Lung (tissue), 12 donors: ENCODE data around the gene TMEM214. TPM values are rescaled to one million over a fixed set of nuclear protein-coding genes. Genes with fewer than 3 reads are reported as not detected.

Experiments
- ATAC-seq: fragments of 200-7000 bp; cut with Tn5 transposase; one replicate; pipeline ENCODE4 v1.9.1; 2020; ENCODE audit warnings: moderate number of reproducible peaks; ENCODE audit not compliant: insufficient read depth, low FRiP score
- DNase-seq, 3 donors: peaks; one replicate each; pipeline ENCODE4 v3.0.0-alpha.2; 2013 to 2017
- H3K27ac ChIP-seq, 2 donors: one replicate each; pipeline ENCODE4 v1.5.1; 2013; ENCODE audit warnings: mild to moderate bottlenecking in 2 of 2, moderate library complexity in 2 of 2, control low read depth in 1 of 2, inconsistent platforms in 1 of 2, low read depth in 1 of 2, low read length in 1 of 2
- H3K27me3 ChIP-seq, 3 donors: one replicate each; pipeline ENCODE4 v1.5.1; 2013; ENCODE audit warnings: low read length in 2 of 3; ENCODE audit not compliant: control insufficient read depth in 3 of 3, insufficient read depth in 3 of 3
- H3K36me3 ChIP-seq, 4 donors: one replicate each; pipeline ENCODE4 v1.5.1; 2013; ENCODE audit warnings: low read length in 4 of 4, mild to moderate bottlenecking in 1 of 4, moderate library complexity in 1 of 4; ENCODE audit not compliant: control insufficient read depth in 4 of 4, insufficient read depth in 4 of 4
- H3K4me1 ChIP-seq, 5 donors: one replicate each; pipeline ENCODE4 v1.5.1; 2013; ENCODE audit warnings: low read length in 5 of 5, mild to moderate bottlenecking in 2 of 5, moderate library complexity in 1 of 5; ENCODE audit not compliant: control insufficient read depth in 5 of 5, insufficient read depth in 5 of 5
- H3K4me3 ChIP-seq: one replicate; pipeline ENCODE4 v1.5.1; 2013; ENCODE audit warnings: mild to moderate bottlenecking, control low read depth, moderate library complexity
- H3K9ac ChIP-seq, 2 donors: one replicate each; pipeline ENCODE4 v1.5.1; 2013; ENCODE audit warnings: low read length in 2 of 2, control low read depth in 1 of 2; ENCODE audit not compliant: insufficient read depth in 1 of 2
- H3K9me3 ChIP-seq, 4 donors: one replicate each; pipeline ENCODE4 v1.5.1; 2013; ENCODE audit warnings: low read length in 3 of 4, mild to moderate bottlenecking in 1 of 4, moderate library complexity in 1 of 4; ENCODE audit not compliant: control insufficient read depth in 4 of 4, insufficient read depth in 3 of 4
- CTCF ChIP-seq: IDR thresholded peaks from 2 replicates; pipeline ENCODE4 v1.5.1; 2012; ENCODE audit warnings: mild to moderate bottlenecking; ENCODE audit errors: control extremely low read depth, extremely low read depth
- WGBS, 2 donors: extraction: QIAGEN DNeasy Blood & Tissue Kit; methylation state at CpG; one replicate each; pipeline ENCODE4 v1.1.7; 2013; 5-methylcytosine and 5-hydroxymethylcytosine counted together
- polyA plus RNA-seq, 2 donors: library from polyadenylated mRNA; stranded (reverse); fragments of 200-250 nt; gene quantifications; one replicate each; pipeline ENCODE4 v1.2.1, GENCODE V29; 2013
- total RNA-seq, 2 donors: library from RNA; depleted of rRNA in 1 of 2; stranded (reverse); fragments of >200 nt in 1 of 2; gene quantifications; one replicate each; pipeline ENCODE4 v1.2.1, GENCODE V29; 2014 to 2021
- donor health status: control.
- donor health status: control.
- donor health status: Bipolar disorder and iron deficiency.
- donor health status: healthy.
- donor health status: DM: yes; HTN: yes; CAD: no.

The TMEM214 gene
- total and polyA plus RNA-seq, 4 donors, result 34.3 to 99.2 (median 59.6) TPM

GRCh38 chr2:27085062-27085672 lies 52.4 kb downstream of the TMEM214 start:
- TF ChIP-seq CTCF, result no peak
- Histone ChIP-seq H3K4me1 (peaks cover 0 to 56% (median 6%) of the 10 kb centered on the region in 5 donors), H3K4me3 (no peak overlapping the region), H3K27me3 (no peaks in the 10 kb centered on the region), H3K9me3 (no peaks in the 10 kb centered on the region), H3K27ac (peak overlapping the region; percentile 92), H3K9ac (no peak overlapping the region), H3K36me3 (peaks cover 0 to 43% (median 10%) of the 10 kb centered on the region in 4 donors)
- 60 to 66% methylated on average over 10 of the region's 10 CpGs for WGBS, 2 donors
- DNase-seq (no peak), ATAC-seq (no peak)

- ATAC-seq (peak; percentile 50), DNase-seq (peak; percentile 58 to 71 (median 58))
- WGBS, 2 donors, result 0 to 1% methylated on average over 35 to 38 of the region's 38 CpGs
- Histone ChIP-seq H3K27ac (peak overlapping the region; percentile 92), H3K9me3 (no peaks in the 10 kb centered on the region), H3K4me1 (peaks cover 0 to 51% (median 6%) of the 10 kb centered on the region in 5 donors), H3K9ac (no peak overlapping the region), H3K36me3 (peaks cover 0 to 38% (median 8%) of the 10 kb centered on the region in 4 donors), H3K27me3 (no peaks in the 10 kb centered on the region), H3K4me3 (peak overlapping the region; percentile 57)
- TF ChIP-seq CTCF, result peak; percentile 65
Observed at GRCh38 chr2:27085673-27086089, 52.9 kb downstream of the TMEM214 start.

- TF ChIP-seq CTCF, result peak; percentile 96
- 0% methylated on average over 66 to 81 of the region's 81 CpGs for WGBS, 2 donors
- Histone ChIP-seq H3K4me1 (peaks cover 0 to 46% (median 4%) of the 10 kb centered on the region in 5 donors), H3K4me3 (peak overlapping the region; percentile 57), H3K27me3 (no peaks in the 10 kb centered on the region), H3K9me3 (no peaks in the 10 kb centered on the region), H3K27ac (peak overlapping the region; percentile 92), H3K36me3 (peaks cover 0 to 34% (median 7%) of the 10 kb centered on the region in 4 donors), H3K9ac (no peak overlapping the region)
- peak; percentile 95 to 98 (median 98) for DNase-seq
- ATAC-seq, result peak; percentile 89
Observed at GRCh38 chr2:27086090-27086723, 53.4 kb downstream of the TMEM214 start.
